ENCODE results near the gene PTPRA. TPM values are rescaled to one million over a fixed set of nuclear protein-coding genes. Genes with fewer than 3 reads are reported as not detected.

The PTPRA gene, protein sequence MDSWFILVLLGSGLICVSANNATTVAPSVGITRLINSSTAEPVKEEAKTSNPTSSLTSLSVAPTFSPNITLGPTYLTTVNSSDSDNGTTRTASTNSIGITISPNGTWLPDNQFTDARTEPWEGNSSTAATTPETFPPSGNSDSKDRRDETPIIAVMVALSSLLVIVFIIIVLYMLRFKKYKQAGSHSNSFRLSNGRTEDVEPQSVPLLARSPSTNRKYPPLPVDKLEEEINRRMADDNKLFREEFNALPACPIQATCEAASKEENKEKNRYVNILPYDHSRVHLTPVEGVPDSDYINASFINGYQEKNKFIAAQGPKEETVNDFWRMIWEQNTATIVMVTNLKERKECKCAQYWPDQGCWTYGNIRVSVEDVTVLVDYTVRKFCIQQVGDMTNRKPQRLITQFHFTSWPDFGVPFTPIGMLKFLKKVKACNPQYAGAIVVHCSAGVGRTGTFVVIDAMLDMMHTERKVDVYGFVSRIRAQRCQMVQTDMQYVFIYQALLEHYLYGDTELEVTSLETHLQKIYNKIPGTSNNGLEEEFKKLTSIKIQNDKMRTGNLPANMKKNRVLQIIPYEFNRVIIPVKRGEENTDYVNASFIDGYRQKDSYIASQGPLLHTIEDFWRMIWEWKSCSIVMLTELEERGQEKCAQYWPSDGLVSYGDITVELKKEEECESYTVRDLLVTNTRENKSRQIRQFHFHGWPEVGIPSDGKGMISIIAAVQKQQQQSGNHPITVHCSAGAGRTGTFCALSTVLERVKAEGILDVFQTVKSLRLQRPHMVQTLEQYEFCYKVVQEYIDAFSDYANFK
- 44.4 and 50.0 TPM in 2 replicates for total RNA-seq (2012; rRNA removed)
- 34.3 and 35.0 TPM in 2 replicates for polyA plus RNA-seq (2012; rRNA removed)
- 23.7 and 26.0 TPM in 2 replicates for polyA plus RNA-seq (2012; cell fraction: cytosol; rRNA removed)
- polyA plus RNA-seq (2012; cell fraction: nucleus; rRNA removed; ENCODE audit: low replicate concordance): 27.8 and 64.5 TPM in 2 replicates
- Bru-seq, nascent RNA: percentile 81 among the genes with signal in this experiment
- BruChase-seq, experiment 1, labeled RNA remaining after a 6-hour chase: percentile 87 among the genes with signal in this experiment
- BruChase-seq, experiment 2, labeled RNA remaining after a 2-hour chase: percentile 80 among the genes with signal in this experiment
- long read RNA-seq, transcript PTPRA-201 (23 exons, 3,725 nt): major isoform, 48 of 109 reads
- long read RNA-seq, partial matches to known transcripts: 20 of 109 reads
- long read RNA-seq, other reads (novel, unspliced or antisense): 37 of 109 reads

DNA sequence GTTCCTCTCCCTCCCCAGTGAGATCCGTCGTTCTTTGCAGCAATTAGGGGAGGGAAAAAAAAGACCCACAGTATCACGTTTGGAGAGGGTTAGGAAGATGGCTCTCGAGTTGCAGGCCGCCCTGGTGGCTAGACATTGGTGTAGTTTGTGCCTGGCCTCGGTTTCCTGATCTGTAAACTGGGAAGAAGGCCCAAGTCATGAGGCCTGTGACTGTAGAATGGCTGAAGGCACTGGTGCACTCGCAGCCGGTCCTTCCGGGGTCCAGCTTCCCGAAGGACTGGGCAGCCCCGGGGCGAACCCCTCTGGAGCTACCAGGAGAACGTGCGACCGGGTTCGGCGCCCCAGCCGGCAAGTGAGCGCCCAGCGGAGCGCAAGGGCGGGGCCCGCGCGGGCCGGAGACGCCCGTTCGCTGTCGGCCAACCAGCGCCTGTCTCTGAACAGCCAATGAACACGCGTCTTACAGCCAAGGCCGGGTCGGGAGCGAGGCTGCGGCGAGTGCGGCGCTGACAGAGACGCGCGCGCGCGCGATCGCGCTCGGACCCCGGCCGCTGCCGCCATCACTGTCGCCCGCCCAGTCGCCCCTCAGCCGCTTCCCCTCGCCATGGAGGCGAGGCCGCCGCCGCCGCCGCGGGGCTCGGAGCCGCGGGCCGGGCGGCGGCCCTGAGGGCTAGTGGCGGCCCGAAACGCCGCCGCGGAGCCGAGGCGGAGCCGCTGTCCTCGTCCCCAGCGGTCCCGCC, at the start of gene PTPRA:
PTPRA (plus strand) TSS at position 472 of the 737 bp plus-strand sequence. CDS start 90,797 bp downstream, outside the sequence.
- H3K18ac ChIP-seq (ENCODE audit: low read depth, low read length): no peak within 1 kb of the TSS
- H3K9ac ChIP-seq (ENCODE audit: low read depth, low read length): peak within 1 kb of the TSS; percentile 69
- no peaks in the 10 kb centered on the region for H3K36me3 ChIP-seq (ENCODE audit: control insufficient read depth, insufficient read depth, low read length)
- no peak within 1 kb of the TSS; the same call in 1 of the 2 replicates for H2BK120ac ChIP-seq (ENCODE audit: low read depth, low read length)
- H3K27me3 ChIP-seq (ENCODE audit: control insufficient read depth, insufficient read depth, low read length): no peaks in the 10 kb centered on the region
- peak within 1 kb of the TSS; percentile 92 for H3K4me2 ChIP-seq (ENCODE audit: low read depth, low read length)
- peak within 1 kb of the TSS; percentile 45 for H3K27ac ChIP-seq (ENCODE audit: insufficient read depth, low read length)
- H3K4ac ChIP-seq (ENCODE audit: low read depth, low read length): peak within 1 kb of the TSS; percentile 61
- H2BK5ac ChIP-seq (ENCODE audit: low read depth, low read length, poor library complexity, severe bottlenecking): peak within 1 kb of the TSS; percentile 36
- H4K91ac ChIP-seq (ENCODE audit: insufficient read depth, low read depth, low read length): peak within 1 kb of the TSS; percentile 90
- peak within 1 kb of the TSS; percentile 59 for H2AK5ac ChIP-seq (ENCODE audit: low read depth, low read length)
- TF ChIP-seq BHLHE40 (IDR thresholded peaks at IDR 0.05; ENCODE audit: low read depth, low read length) (peak; percentile 10; the same call in 1 of the 2 replicates), MXI1 (IDR thresholded peaks at IDR 0.05; ENCODE audit: borderline replicate concordance, low read depth, low read length) (peak; percentile 53; the same call in 1 of the 2 replicates), RCOR1 (IDR thresholded peaks at IDR 0.05; ENCODE audit: insufficient replicate concordance, low read length) (peak; percentile 9), POLR2A (IDR thresholded peaks at IDR 0.05; ENCODE audit: low read depth, low read length) (peak; percentile 80), MAZ (IDR thresholded peaks at IDR 0.05; ENCODE audit: borderline replicate concordance, low read depth, low read length) (peak; percentile 63; the same call in 1 of the 2 replicates), RAD21 (IDR thresholded peaks at IDR 0.05; ENCODE audit: low read length) (no peak)
- TF ChIP-seq, protein P1, sequence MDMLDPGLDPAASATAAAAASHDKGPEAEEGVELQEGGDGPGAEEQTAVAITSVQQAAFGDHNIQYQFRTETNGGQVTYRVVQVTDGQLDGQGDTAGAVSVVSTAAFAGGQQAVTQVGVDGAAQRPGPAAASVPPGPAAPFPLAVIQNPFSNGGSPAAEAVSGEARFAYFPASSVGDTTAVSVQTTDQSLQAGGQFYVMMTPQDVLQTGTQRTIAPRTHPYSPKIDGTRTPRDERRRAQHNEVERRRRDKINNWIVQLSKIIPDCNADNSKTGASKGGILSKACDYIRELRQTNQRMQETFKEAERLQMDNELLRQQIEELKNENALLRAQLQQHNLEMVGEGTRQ (IDR thresholded peaks at IDR 0.05; ENCODE audit: low read depth, low read length): no peak
- H3K23ac ChIP-seq (ENCODE audit: low read depth, low read length): peak within 1 kb of the TSS; percentile 85
- intact Hi-C loops (cut with micrococcal nuclease) (no loop called here), dilution Hi-C loops (cut with HindIII; ENCODE audit: low sequenced_read_pairs, unreplicated experiment) (no loop called here), in situ Hi-C loops (cut with MboI; ENCODE audit: low sequenced_read_pairs) (loop anchor here (10.0 kb wide), 1 partner anchor 122 kb away; no protein-coding TSS in a partner anchor)
- H3K14ac ChIP-seq (replicated peaks; ENCODE audit: low read depth, low read length): peak within 1 kb of the TSS; percentile 27
- H2BK20ac ChIP-seq (ENCODE audit: low read depth, low read length): no peak within 1 kb of the TSS
- CTCF ChIA-PET: interaction anchor here (1.0 to 1.7 kb wide), 3 partner anchors 21 to 128 kb away, joined by 3 to 4 read pairs (median 4); no protein-coding TSS in a partner anchor
- peaks cover 17% of the 10 kb centered on the region for H3K9me1 ChIP-seq (ENCODE audit: insufficient read depth, low read length)
- 0 out of 2 replicates have a peak, but pooled peaks cover 14% of the 10 kb centered on the region for H4K20me1 ChIP-seq (ENCODE audit: insufficient read depth, low read length)
- DNase-seq: peak; percentile 88
- peak within 1 kb of the TSS; percentile 2; the same call in 1 of the 2 replicates for H4K5ac ChIP-seq (ENCODE audit: low read depth, low read length)
- peaks cover 12 to 45% of the 10 kb centered on the region in 2 experiments for H3K79me1 ChIP-seq (ENCODE audit: low read depth in 1 of 2, low read length in 2 of 2)
- peak within 1 kb of the TSS; percentile 97 for H3K4me3 ChIP-seq (ENCODE audit: insufficient read depth, low read depth, low read length)
- peak within 1 kb of the TSS; percentile 97 for H2AFZ ChIP-seq (replicated peaks; ENCODE audit: low read length, poor library complexity)
- peak within 1 kb of the TSS; percentile 37 for H3K56ac ChIP-seq (ENCODE audit: extremely low read depth, insufficient read depth, low read length)
- no peak within 1 kb of the TSS for H2BK15ac ChIP-seq (ENCODE audit: low read depth, low read length)
- H4K8ac ChIP-seq (ENCODE audit: low read depth in 2 of 2, low read length in 2 of 2): peak within 1 kb of the TSS; percentile 86 to 88
- POLR2A ChIA-PET (ENCODE audit: unreplicated experiment): interaction anchor here (0.6 kb wide), 1 partner anchor 341 kb away, joined by 7 read pairs; no protein-coding TSS in a partner anchor
- H3K4me1 ChIP-seq (ENCODE audit: control insufficient read depth, insufficient read depth, low read length): peaks cover 14% of the 10 kb centered on the region
- H3K9me3 ChIP-seq (ENCODE audit: control insufficient read depth, insufficient read depth, low read length): no peaks in the 10 kb centered on the region
- peak; percentile 95 for ATAC-seq (ENCODE audit: low read depth)
- 0% methylated on average over 51 of the region's 83 CpGs; no CpG with 5 or more reads in 1 of the 2 experiments for WGBS, 2 experiments (ENCODE audit: extremely low coverage in 2 of 2, insufficient read length in 1 of 2)
- BruUV-seq (replicated peaks): no TSS peak
- peak within 1 kb of the TSS; percentile 80 for H2AK9ac ChIP-seq (replicated peaks; ENCODE audit: low read depth, low read length, poor library complexity)

Data from IMR-90 (cell line).